Measurements from ENCODE around the gene COX11.

GRCh38 chr17:54916721-54917120 lies 51.7 kb downstream of the COX11 start:
- TF ChIP-seq ZNF263 (CRISPR knock-in tag; IDR thresholded peaks at IDR 0.05; ENCODE audit: low read depth): no peak
- no peak for TF ChIP-seq KAT7 (CRISPR knock-in tag; IDR thresholded peaks at IDR 0.05; ENCODE audit: borderline replicate concordance)
- TF ChIP-seq CTCF (IDR thresholded peaks at IDR 0.05): no peak
- TF ChIP-seq ZNF423 (CRISPR knock-in tag; IDR thresholded peaks at IDR 0.05): no peak
- TF ChIP-seq TEAD4 (CRISPR knock-in tag; IDR thresholded peaks at IDR 0.05): no peak
- TF ChIP-seq MAX (CRISPR knock-in tag; IDR thresholded peaks at IDR 0.05): no peak
- no peak for TF ChIP-seq ZNF671 (CRISPR knock-in tag; IDR thresholded peaks at IDR 0.05)
- no peak for TF ChIP-seq PRRX2 (CRISPR knock-in tag; IDR thresholded peaks at IDR 0.05)
- TF ChIP-seq ZNF416 (CRISPR knock-in tag; IDR thresholded peaks at IDR 0.05): no peak
- no peak for TF ChIP-seq SP1 (CRISPR knock-in tag; conservative IDR thresholded peaks at IDR 0.05)
- no peak for TF ChIP-seq ATF6 (CRISPR knock-in tag; IDR thresholded peaks at IDR 0.05)
- TF ChIP-seq ZNF121 (CRISPR knock-in tag; IDR thresholded peaks at IDR 0.05): no peak
